Parathyroid adenoma (tissue), 2 donors: Measurements from ENCODE around the gene PLXNA2.

Source experiments
- H2AFZ ChIP-seq: fragments of 300-600 bp; sonication (generic); one replicate; pipeline ENCODE4 v1.7.0; 2017; ENCODE audit warnings: antibody characterized with exemption, mild to moderate bottlenecking
- H3K27ac ChIP-seq: fragments of 300-600 bp; sonication (generic); one replicate; pipeline ENCODE4 v1.7.0; 2017
- H3K27me3 ChIP-seq: fragments of 300-600 bp; sonication (generic); one replicate; pipeline ENCODE4 v1.7.0; 2017; ENCODE audit warnings: low read length; ENCODE audit not compliant: control insufficient read depth, insufficient read depth
- H3K36me3 ChIP-seq: fragments of 300-600 bp; sonication (generic); one replicate; pipeline ENCODE4 v1.7.0; 2017; ENCODE audit warnings: low read length; ENCODE audit not compliant: control insufficient read depth, insufficient read depth
- H3K4me1 ChIP-seq: fragments of 300-600 bp; sonication (generic); one replicate; pipeline ENCODE4 v1.7.0; 2017; ENCODE audit warnings: control low read depth
- H3K4me2 ChIP-seq: fragments of 300-600 bp; sonication (generic); one replicate; pipeline ENCODE4 v1.7.0; 2017; ENCODE audit warnings: low read length
- H3K4me3 ChIP-seq: fragments of 300-600 bp; sonication (generic); one replicate; pipeline ENCODE4 v1.7.0; 2017; ENCODE audit warnings: low read depth, low read length
- H3K79me2 ChIP-seq: fragments of 300-600 bp; sonication (generic); one replicate; pipeline ENCODE4 v1.7.0; 2017; ENCODE audit warnings: control low read depth
- H3K9ac ChIP-seq: fragments of 300-600 bp; sonication (generic); one replicate; pipeline ENCODE4 v1.7.0; 2017; ENCODE audit warnings: mild to moderate bottlenecking
- H3K9me3 ChIP-seq: fragments of 300-600 bp; sonication (generic); one replicate; pipeline ENCODE4 v1.7.0; 2017; ENCODE audit warnings: low read length; ENCODE audit not compliant: control insufficient read depth
- TF ChIP-seq, protein P1 (sequence below): fragments of 300-600 bp; sonication (generic); IDR thresholded peaks from one replicate; pipeline ENCODE4 v1.7.0; 2017; ENCODE audit warnings: antibody characterized with exemption, mild to moderate bottlenecking
- donor health status: primary hyperparathyroidism.

The PLXNA2 gene

GRCh38 chr1:208031932-208032320 is 212.3 kb downstream of the PLXNA2 start:
- no peak overlapping the region for H3K4me2 ChIP-seq
- no peak overlapping the region for H2AFZ ChIP-seq
- no peak overlapping the region for H3K4me3 ChIP-seq
- H3K9me3 ChIP-seq: no peaks in the 10 kb centered on the region
- no peaks in the 10 kb centered on the region for H3K36me3 ChIP-seq
- no peak overlapping the region for H3K27ac ChIP-seq
- H3K4me1 ChIP-seq: no peaks in the 10 kb centered on the region
- H3K79me2 ChIP-seq: no peaks in the 10 kb centered on the region
- TF ChIP-seq, protein P1, sequence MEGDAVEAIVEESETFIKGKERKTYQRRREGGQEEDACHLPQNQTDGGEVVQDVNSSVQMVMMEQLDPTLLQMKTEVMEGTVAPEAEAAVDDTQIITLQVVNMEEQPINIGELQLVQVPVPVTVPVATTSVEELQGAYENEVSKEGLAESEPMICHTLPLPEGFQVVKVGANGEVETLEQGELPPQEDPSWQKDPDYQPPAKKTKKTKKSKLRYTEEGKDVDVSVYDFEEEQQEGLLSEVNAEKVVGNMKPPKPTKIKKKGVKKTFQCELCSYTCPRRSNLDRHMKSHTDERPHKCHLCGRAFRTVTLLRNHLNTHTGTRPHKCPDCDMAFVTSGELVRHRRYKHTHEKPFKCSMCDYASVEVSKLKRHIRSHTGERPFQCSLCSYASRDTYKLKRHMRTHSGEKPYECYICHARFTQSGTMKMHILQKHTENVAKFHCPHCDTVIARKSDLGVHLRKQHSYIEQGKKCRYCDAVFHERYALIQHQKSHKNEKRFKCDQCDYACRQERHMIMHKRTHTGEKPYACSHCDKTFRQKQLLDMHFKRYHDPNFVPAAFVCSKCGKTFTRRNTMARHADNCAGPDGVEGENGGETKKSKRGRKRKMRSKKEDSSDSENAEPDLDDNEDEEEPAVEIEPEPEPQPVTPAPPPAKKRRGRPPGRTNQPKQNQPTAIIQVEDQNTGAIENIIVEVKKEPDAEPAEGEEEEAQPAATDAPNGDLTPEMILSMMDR: no peak
- no peak overlapping the region for H3K9ac ChIP-seq
- no peaks in the 10 kb centered on the region for H3K27me3 ChIP-seq

DNA sequence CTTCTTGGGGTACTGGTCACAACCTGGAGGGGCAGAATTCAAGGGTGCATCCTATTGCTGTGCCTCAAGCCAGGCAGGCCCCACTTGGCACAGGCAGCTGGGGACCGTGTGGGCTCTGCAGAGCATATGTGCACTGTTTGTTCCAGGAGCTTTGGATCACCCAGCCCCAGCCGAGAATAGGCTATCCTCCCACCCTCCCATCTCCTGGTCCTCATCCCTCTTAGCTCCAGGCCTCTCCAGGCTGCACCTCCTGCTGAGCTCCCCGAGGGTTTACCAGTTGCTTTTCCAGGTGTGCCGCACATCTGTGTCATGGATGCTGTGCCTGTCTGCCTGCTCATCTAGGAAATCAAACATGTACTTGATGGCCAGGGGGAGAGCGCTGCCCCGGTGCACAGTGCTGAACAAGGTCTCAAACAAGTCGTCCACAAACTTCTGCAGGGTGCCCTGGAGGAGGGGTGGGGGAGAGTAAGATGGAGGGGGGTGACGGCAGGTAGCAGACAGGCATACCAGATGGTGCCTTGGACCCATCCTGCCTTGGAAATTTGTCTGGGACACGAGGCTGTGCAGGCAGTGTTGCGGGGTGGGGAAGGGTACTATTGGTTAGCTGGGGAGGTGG is 212.8 kb downstream of the PLXNA2 start:
- H3K4me1 ChIP-seq: no peaks in the 10 kb centered on the region
- H3K79me2 ChIP-seq: no peaks in the 10 kb centered on the region
- no peak overlapping the region for H3K4me2 ChIP-seq
- no peak overlapping the region for H2AFZ ChIP-seq
- H3K36me3 ChIP-seq: no peaks in the 10 kb centered on the region
- H3K9me3 ChIP-seq: no peaks in the 10 kb centered on the region
- no peak overlapping the region for H3K4me3 ChIP-seq
- TF ChIP-seq, protein P1: no peak
- H3K27me3 ChIP-seq: no peaks in the 10 kb centered on the region
- H3K9ac ChIP-seq: no peak overlapping the region
- no peak overlapping the region for H3K27ac ChIP-seq

GRCh38 chr1:208030288-208031091 is 213.7 kb downstream of the PLXNA2 start:
- H3K9ac ChIP-seq: no peak overlapping the region

DNA sequence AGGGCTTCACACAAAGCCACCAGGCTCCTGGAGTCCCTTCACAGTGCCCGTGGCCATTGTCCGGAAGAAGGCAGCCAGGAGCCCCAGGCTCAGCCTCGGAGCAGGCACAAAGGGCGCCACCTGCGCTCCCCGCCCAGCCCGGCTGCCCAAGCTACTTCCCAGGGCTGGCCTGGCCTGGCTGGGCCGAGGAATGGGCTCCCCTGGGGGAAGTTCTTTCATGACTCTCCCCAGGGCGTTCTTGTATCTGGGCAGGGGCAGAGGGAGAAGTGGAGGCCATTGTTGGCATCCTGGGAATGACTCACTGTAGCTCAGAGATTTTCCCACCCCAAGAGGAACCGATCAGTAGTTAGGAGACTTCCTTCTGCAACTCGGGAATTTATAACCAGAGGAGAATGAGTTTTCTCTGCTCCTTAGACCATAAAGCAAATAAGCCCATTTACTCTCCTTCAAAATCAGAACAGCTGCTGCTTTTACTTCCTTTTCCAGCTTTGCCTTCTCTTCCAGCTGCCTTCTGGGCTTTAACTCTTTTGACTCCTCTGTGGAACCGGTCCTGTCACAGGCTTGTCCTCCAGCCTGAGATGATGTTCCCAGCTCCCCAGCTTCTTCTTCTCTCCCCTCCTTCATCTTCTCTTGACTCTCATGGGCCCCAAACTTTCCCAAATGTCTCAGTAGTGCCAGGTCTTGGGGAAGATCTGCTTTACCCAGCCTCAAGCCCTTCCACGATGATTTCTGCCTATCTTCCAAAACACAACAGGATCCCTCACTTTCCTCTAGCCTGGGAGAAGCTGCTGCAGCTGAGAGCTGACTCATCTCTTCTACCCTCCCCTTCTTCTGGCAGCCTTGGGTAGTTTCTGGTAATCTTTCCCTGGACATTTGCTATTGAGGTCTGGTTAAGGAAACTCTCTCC is 214.6 kb downstream of the PLXNA2 start:
- Histone ChIP-seq H3K4me3 (no peak overlapping the region), H2AFZ (no peak overlapping the region), H3K4me1 (no peaks in the 10 kb centered on the region), H3K9ac (no peak overlapping the region), H3K27ac (no peak overlapping the region), H3K79me2 (no peaks in the 10 kb centered on the region), H3K9me3 (no peaks in the 10 kb centered on the region), H3K36me3 (no peaks in the 10 kb centered on the region), H3K27me3 (no peaks in the 10 kb centered on the region), H3K4me2 (no peak overlapping the region)
- TF ChIP-seq, protein P1: no peak

More at GRCh38 chr1:208030288-208031091, 213.7 kb downstream of the PLXNA2 start:
- no peaks in the 10 kb centered on the region for H3K27me3 ChIP-seq
- no peak overlapping the region for H3K27ac ChIP-seq
- no peak overlapping the region for H3K4me3 ChIP-seq
- no peaks in the 10 kb centered on the region for H3K4me1 ChIP-seq
- H3K36me3 ChIP-seq: no peaks in the 10 kb centered on the region
- H3K4me2 ChIP-seq: no peak overlapping the region
- TF ChIP-seq, protein P1: no peak
- no peak overlapping the region for H2AFZ ChIP-seq
- H3K79me2 ChIP-seq: no peaks in the 10 kb centered on the region
- no peaks in the 10 kb centered on the region for H3K9me3 ChIP-seq
